ENCODE data around the gene SIRPA.

GRCh38 chr20:1895674-1896483, 672 bp downstream of the SIRPA start:
- TF ChIP-seq POLR2AphosphoS5 (IDR thresholded peaks at IDR 0.05; ENCODE audit: low read depth, low read length) (no peak), REST (IDR thresholded peaks at IDR 0.05; ENCODE audit: insufficient read depth in 1 of 2, low read depth in 2 of 2, low read length in 2 of 2) (no peak), SIN3A (IDR thresholded peaks at IDR 0.05; ENCODE audit: borderline replicate concordance, insufficient read depth, low read length) (no peak), TAF1 (IDR thresholded peaks at IDR 0.05; ENCODE audit: borderline replicate concordance, insufficient read depth, low read length) (no peak)

Data from PFSK-1 (cell line).